Parathyroid adenoma (tissue), 2 donors: ENCODE results near the gene WDR18.

Experiments used
- H2AFZ ChIP-seq: fragments of 300-600 bp; sonication (generic); one replicate; pipeline ENCODE4 v1.7.0; 2017; ENCODE audit warnings: antibody characterized with exemption, mild to moderate bottlenecking
- H3K27ac ChIP-seq: fragments of 300-600 bp; sonication (generic); one replicate; pipeline ENCODE4 v1.7.0; 2017
- H3K27me3 ChIP-seq: fragments of 300-600 bp; sonication (generic); one replicate; pipeline ENCODE4 v1.7.0; 2017; ENCODE audit warnings: low read length; ENCODE audit not compliant: control insufficient read depth, insufficient read depth
- H3K36me3 ChIP-seq: fragments of 300-600 bp; sonication (generic); one replicate; pipeline ENCODE4 v1.7.0; 2017; ENCODE audit warnings: low read length; ENCODE audit not compliant: control insufficient read depth, insufficient read depth
- H3K4me1 ChIP-seq: fragments of 300-600 bp; sonication (generic); one replicate; pipeline ENCODE4 v1.7.0; 2017; ENCODE audit warnings: control low read depth
- H3K4me2 ChIP-seq: fragments of 300-600 bp; sonication (generic); one replicate; pipeline ENCODE4 v1.7.0; 2017; ENCODE audit warnings: low read length
- H3K4me3 ChIP-seq: fragments of 300-600 bp; sonication (generic); one replicate; pipeline ENCODE4 v1.7.0; 2017; ENCODE audit warnings: low read depth, low read length
- H3K79me2 ChIP-seq: fragments of 300-600 bp; sonication (generic); one replicate; pipeline ENCODE4 v1.7.0; 2017; ENCODE audit warnings: control low read depth
- H3K9ac ChIP-seq: fragments of 300-600 bp; sonication (generic); one replicate; pipeline ENCODE4 v1.7.0; 2017; ENCODE audit warnings: mild to moderate bottlenecking
- H3K9me3 ChIP-seq: fragments of 300-600 bp; sonication (generic); one replicate; pipeline ENCODE4 v1.7.0; 2017; ENCODE audit warnings: low read length; ENCODE audit not compliant: control insufficient read depth
- TF ChIP-seq, protein P1 (sequence below): fragments of 300-600 bp; sonication (generic); IDR thresholded peaks from one replicate; pipeline ENCODE4 v1.7.0; 2017; ENCODE audit warnings: antibody characterized with exemption, mild to moderate bottlenecking
- donor health status: primary hyperparathyroidism.

WDR18 gene

DNA sequence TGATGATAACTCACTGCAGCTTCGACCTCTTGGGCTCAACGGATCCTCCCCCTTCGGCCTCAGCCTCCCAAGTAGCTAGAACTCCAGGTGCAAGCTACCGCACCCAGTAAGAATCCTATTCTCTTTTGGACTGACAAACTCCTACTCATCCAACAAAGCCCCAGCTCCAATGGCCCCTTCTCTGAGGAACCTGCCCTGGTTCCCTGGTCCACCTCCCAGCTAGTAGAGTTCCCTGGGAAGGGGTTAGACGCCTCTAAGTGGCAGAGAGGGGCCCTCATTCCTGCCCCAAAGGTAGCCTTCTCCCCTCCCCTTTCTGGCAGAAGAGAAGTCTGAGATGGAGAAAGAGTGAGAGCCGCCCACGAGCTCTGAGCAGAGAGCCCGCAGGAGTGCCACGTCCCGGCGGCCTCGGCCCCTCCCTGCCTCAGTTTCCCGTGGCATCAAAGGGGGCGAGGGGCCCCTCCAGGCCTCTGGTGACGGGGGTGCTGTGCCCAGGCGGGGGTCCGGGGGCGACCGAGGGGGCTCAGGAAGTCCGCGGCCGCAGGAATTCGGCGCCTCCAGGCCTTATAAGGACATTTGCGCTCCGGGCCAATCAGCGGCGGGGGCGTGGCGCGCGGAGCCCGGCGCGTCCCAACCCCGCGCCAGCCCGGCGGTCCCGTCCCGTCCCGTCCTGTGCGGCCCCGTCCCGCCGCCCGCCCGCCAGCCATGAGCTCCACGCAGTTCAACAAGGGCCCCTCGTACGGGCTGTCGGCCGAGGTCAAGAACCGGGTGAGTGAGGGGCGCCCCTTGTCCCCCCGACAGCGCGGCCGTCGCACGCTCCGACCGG is 42.0 kb downstream of the WDR18 start, which contains the start of gene CNN2:
Gene CNN2, plus strand, starts transcription at position 649 of the 823 bp plus-strand sequence. Its CDS starts 54 bp downstream, at position 703.
- H3K27me3 ChIP-seq, result no peaks in the 10 kb centered on the region
- TF ChIP-seq, protein P1, sequence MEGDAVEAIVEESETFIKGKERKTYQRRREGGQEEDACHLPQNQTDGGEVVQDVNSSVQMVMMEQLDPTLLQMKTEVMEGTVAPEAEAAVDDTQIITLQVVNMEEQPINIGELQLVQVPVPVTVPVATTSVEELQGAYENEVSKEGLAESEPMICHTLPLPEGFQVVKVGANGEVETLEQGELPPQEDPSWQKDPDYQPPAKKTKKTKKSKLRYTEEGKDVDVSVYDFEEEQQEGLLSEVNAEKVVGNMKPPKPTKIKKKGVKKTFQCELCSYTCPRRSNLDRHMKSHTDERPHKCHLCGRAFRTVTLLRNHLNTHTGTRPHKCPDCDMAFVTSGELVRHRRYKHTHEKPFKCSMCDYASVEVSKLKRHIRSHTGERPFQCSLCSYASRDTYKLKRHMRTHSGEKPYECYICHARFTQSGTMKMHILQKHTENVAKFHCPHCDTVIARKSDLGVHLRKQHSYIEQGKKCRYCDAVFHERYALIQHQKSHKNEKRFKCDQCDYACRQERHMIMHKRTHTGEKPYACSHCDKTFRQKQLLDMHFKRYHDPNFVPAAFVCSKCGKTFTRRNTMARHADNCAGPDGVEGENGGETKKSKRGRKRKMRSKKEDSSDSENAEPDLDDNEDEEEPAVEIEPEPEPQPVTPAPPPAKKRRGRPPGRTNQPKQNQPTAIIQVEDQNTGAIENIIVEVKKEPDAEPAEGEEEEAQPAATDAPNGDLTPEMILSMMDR, result no peak
- no peaks in the 10 kb centered on the region for H3K79me2 ChIP-seq
- H3K27ac ChIP-seq, result peak within 1 kb of the TSS; percentile 9
- H3K36me3 ChIP-seq, result no peaks in the 10 kb centered on the region
- no peaks in the 10 kb centered on the region for H3K4me1 ChIP-seq
- peak within 1 kb of the TSS; percentile 49 for H3K4me3 ChIP-seq
- H3K9ac ChIP-seq, result no peak within 1 kb of the TSS
- H3K9me3 ChIP-seq, result no peaks in the 10 kb centered on the region
- H2AFZ ChIP-seq, result peak within 1 kb of the TSS; percentile 65
- peak within 1 kb of the TSS; percentile 56 for H3K4me2 ChIP-seq

DNA sequence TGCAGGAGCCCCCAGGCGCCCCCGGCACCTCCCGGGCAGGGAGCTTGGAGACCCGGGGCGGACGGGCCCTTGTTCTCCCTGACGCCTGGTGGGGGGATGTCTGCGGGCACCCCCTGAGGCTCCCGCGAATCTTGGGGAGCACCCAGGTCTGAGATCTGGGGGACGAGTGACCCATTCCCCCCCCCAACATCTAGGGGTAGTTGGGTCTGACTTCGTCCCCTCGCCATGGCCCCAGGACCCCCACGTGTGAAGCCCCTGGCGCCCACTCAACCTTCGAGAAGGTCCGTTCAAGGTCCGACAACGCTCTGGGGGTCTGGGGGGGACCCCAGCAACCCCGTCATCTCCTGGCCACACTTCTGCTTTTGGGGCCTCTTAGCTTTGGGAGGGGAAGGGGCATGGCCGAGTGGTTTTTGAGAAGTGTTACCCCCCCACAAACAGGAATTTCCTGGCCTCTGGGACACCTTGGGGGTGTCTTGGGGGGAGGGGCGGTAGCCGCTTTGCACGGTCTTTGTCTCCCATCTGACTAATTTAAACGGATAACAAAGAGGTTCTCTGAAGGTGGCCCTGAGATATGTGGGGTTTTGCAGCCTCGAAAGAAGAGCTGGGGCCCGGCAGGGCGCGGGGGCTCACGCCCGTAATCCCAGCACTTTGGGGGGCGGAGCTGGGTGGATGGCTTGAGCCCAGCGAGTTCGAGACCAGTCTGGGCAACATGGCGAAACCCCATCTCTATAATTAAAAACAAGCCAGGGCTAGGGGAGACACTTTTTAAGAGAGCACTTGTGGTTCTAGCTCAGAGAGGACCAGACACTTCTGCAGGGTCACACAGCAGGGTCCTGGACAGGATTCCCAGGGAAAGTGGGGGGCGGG is 42.9 kb downstream of the WDR18 start:
- H3K4me2 ChIP-seq, result peak overlapping the region; percentile 32
- H3K27me3 ChIP-seq, result no peaks in the 10 kb centered on the region
- H3K9ac ChIP-seq, result no peak overlapping the region
- H3K36me3 ChIP-seq, result no peaks in the 10 kb centered on the region
- H3K4me3 ChIP-seq, result peak overlapping the region; percentile 49
- H3K27ac ChIP-seq, result no peak overlapping the region
- TF ChIP-seq, protein P1, result no peak
- H2AFZ ChIP-seq, result peak overlapping the region; percentile 47
- no peaks in the 10 kb centered on the region for H3K79me2 ChIP-seq
- H3K9me3 ChIP-seq, result no peaks in the 10 kb centered on the region
- no peaks in the 10 kb centered on the region for H3K4me1 ChIP-seq

DNA sequence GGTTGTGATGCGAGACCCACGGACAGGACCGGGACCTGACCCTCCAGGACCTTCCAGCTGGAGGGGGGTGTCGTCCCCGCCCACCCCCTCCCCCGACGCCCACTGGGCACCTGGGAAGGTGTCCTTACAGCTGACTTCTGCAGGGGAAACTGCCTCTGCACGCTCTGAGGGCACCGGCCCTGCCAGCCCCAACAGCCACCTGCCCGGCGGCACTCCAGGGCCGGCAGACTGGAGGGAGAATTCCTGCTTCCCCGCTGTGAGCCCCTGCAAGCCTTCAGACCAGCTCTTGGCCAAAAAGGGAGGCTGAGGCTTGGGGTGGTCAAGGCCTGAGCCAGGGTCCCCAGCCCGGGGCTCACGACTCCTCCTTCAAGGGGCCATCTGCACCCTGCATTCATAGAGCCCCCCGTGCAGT is 43.5 kb downstream of the WDR18 start:
- Histone ChIP-seq H3K4me3 (peak overlapping the region; percentile 36), H3K36me3 (no peaks in the 10 kb centered on the region), H3K9me3 (no peaks in the 10 kb centered on the region), H3K27me3 (no peaks in the 10 kb centered on the region), H3K4me1 (no peaks in the 10 kb centered on the region), H3K79me2 (no peaks in the 10 kb centered on the region), H2AFZ (no peak overlapping the region), H3K27ac (no peak overlapping the region), H3K9ac (no peak overlapping the region), H3K4me2 (peak overlapping the region; percentile 32)
- TF ChIP-seq, protein P1, result no peak

DNA sequence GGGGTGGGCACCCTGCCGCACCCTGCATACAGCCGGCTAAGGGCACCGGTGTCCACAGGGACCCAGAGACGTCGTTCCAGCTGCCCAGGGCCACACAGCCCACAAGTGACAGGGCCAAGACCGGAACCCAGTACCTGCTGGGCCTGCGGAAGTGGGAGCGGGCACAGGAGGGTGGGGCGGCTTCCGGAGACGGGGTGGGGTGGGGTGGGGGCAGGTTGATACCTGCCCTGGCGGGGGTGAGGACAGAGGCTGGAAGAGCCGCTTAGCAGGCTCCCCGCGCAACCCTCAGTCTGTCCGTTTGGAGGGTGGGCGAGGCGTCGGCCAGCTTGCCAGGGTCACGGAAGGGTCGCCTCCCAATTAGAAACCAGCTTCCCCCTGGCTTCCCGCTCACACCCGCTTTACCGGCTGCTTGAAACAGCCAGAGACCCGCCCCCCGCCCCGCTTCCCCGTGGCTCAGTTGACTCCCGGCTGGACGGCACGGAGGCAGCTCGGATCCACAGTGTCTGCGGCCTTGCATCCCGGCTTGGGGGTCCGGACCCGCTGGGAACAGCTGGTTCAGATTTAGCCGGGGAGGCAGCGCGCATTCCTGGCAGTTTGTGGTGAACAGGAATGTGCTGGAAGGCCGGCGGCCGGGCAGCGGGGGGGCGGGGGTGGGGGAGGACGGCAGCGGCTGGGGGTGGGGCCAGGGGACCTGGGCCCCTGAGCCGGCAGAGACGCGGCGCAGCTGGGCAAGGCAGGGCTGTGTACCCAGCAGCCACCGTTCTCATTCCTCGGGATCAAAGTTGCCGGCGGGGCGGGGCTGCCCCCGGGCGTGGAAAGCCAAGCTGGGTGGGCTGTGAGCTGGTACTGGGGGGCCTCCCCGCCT is 44.1 kb downstream of the WDR18 start:
- Histone ChIP-seq H3K4me1 (no peaks in the 10 kb centered on the region), H3K79me2 (no peaks in the 10 kb centered on the region), H3K36me3 (no peaks in the 10 kb centered on the region), H3K9ac (no peak overlapping the region), H3K27me3 (no peaks in the 10 kb centered on the region), H3K4me2 (peak overlapping the region; percentile 68), H3K4me3 (peak overlapping the region; percentile 36), H3K9me3 (no peaks in the 10 kb centered on the region), H2AFZ (no peak overlapping the region), H3K27ac (no peak overlapping the region)
- TF ChIP-seq, protein P1, result no peak
